Measurements from ENCODE around the gene CCDC89.
"Not testable (repeated sequence)": the region's sequence is repeated elsewhere in the genome, so short reads cannot be mapped to it uniquely, and the experiment has no call there.

CCDC89 gene

DNA sequence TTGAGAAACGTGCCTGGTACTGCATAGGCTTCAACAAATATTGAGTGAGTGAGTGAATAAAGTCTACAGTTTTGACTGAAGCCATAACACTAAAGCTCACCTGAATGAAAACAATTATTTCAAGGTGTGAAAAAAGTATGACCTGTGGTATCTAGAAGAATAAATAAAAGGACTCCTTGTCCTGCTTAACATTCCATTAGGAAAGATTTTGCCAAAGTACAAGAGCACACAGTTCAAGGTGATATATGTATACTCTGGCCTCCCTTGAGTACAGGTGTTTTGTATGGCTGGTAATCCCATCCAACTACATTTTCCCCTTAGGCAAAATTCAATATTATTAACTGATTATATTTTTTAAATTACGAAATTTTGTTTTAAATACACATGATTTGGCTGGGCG, 19.3 kb downstream of the CCDC89 start:
- no peaks in the 10 kb centered on the region for H3K9me3 ChIP-seq (ENCODE audit: control insufficient read depth, insufficient read depth, low read length)
- H3K4me3 ChIP-seq (ENCODE audit: low read length): no peak overlapping the region
- H3K27me3 ChIP-seq (ENCODE audit: control insufficient read depth, insufficient read depth, low read length): no peaks in the 10 kb centered on the region; the same call in 1 of the 2 replicates
- no peak for DNase-seq (ENCODE audit: low read depth, low spot score)
- H3K27ac ChIP-seq (ENCODE audit: low read length): no peak overlapping the region
- no CpG with 5 or more reads among the region's 3 CpGs for WGBS (ENCODE audit: insufficient coverage, insufficient read length)
- H3K4me1 ChIP-seq (ENCODE audit: control insufficient read depth, insufficient read depth, low read length): no peaks in the 10 kb centered on the region
- no peaks in the 10 kb centered on the region; the same call in 1 of the 2 replicates for H3K36me3 ChIP-seq (ENCODE audit: control insufficient read depth, insufficient read depth, low read length)

DNA sequence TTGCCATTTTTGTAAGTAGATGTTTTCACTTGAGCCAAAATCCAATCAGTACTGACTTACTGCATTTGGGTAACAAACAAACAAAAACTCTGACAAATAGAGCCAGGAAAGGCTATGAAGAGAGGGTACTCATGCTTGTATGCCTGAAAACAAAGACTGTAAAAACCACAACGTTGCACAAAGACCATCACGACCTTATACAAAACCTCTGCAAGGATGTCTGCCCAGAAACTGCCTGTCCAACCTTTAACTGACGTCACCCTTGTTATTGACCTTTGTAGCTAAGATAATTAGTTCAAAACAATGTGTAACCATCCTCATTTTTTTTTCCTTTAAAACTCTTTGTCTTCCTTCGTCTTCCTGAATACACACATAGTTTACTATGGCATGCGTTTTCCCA, 20.3 kb downstream of the CCDC89 start:
- Histone ChIP-seq H3K27me3 (ENCODE audit: control insufficient read depth, insufficient read depth, low read length) (no peaks in the 10 kb centered on the region), H3K27ac (ENCODE audit: low read length) (no peak overlapping the region), H3K4me3 (ENCODE audit: low read length) (no peak overlapping the region), H3K9me3 (ENCODE audit: control insufficient read depth, insufficient read depth, low read length) (no peaks in the 10 kb centered on the region), H3K4me1 (ENCODE audit: control insufficient read depth, insufficient read depth, low read length) (no peaks in the 10 kb centered on the region), H3K36me3 (ENCODE audit: control insufficient read depth, insufficient read depth, low read length) (no peaks in the 10 kb centered on the region; the same call in 1 of the 2 replicates)
- DNase-seq (ENCODE audit: low read depth, low spot score): no peak
- WGBS (ENCODE audit: insufficient coverage, insufficient read length): no CpG with 5 or more reads among the region's 5 CpGs

DNA sequence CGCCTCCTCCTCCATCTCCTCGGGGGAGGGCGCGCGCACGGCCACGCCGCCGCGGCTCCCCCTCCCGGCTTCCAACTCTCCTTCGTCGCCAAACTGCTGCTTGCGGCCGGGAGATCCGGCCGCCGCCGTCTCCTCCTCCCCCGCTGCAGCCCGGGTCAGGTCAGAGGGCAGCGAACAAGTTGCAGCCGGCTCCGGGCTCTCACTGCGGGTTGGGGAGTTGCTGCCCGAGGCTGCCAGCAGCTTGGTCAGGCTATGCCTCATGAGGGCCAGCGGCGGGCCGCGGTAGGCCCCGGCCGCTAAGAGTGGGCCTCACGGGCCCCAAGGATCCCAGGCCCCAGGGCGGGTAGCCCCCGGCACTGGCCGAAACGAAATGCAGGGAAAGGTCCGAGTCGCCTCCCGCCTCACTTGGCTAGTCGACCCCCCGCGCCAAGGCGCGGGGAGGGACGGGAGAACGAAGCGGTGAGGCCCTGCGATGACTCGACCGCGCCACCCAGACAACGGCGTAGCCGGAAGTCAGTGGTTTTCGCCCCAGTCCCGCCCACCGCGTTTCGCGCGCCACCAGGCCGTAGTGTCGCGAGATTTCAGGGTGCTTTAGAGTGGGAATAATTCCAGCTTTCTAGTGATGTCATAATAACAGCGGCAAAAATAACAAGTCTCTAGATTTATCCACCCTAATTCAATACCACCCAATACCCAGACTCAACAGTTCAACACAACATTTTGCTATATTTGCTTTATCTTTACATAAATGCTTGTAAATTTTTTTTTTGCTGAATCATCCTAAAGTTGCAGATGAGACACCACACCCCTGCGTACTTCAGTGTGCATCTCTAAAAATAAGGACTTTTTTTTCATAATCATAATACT, 21.1 kb downstream of the CCDC89 start, which contains the start of gene CREBZF:
Gene CREBZF (minus strand): TSS at position 515 of the 867 bp plus-strand sequence. CDS start 254 bp downstream, at position 261.
- Histone ChIP-seq H3K9me3 (ENCODE audit: control insufficient read depth, insufficient read depth, low read length) (no peaks in the 10 kb centered on the region), H3K27me3 (ENCODE audit: control insufficient read depth, insufficient read depth, low read length) (no peaks in the 10 kb centered on the region), H3K36me3 (ENCODE audit: control insufficient read depth, insufficient read depth, low read length) (no peaks in the 10 kb centered on the region; the same call in 1 of the 2 replicates), H3K27ac (ENCODE audit: low read length) (no peak within 1 kb of the TSS), H3K4me3 (ENCODE audit: low read length) (peak within 1 kb of the TSS; percentile 99), H3K4me1 (ENCODE audit: control insufficient read depth, insufficient read depth, low read length) (no peaks in the 10 kb centered on the region)
- whole genome bisulfite sequencing (ENCODE audit: insufficient coverage, insufficient read length): no CpG with 5 or more reads among the region's 67 CpGs
- peak; percentile 89 for DNase-seq (ENCODE audit: low read depth, low spot score)

DNA sequence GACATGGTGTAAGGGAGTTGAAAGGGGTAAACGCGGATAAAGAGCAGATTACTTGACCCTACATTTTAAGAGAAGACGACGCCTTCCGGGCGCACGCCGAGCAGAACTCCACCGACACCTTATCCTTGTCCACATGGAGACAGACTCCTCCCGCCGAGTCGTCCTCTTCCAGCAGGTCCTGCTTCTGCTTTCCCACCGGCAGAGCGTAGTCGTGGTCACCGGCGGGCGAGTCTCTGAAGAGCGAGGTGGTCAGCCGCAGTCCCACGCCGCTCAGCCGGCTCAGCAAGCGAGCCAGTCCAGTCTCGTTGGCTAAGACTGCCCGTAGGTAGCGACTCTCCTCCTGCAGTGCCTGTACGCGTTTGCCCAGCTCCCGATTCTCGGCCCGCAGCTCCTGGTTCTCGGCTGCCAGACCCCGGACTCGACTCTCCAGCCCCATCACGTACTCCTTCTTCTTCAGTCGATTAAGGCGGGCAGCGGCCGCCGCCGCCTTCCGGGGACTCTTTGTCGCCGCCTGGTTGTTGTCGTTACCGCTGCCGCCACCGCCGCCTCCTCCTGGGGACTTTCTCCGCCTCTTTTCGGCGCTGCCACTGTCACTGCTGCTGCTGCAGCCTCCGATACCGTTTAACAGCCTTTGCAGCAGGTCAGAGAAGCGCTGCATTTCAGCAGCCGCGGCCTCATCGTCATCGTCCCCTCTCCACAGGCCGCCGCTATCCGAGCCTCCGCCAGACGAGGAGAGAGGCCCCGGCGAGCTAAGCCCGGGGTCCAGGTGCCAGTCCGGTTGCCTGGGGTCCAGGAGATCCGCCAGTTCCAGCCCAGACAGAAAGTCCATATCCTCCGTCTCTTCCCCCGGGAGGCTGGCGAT, 22.0 kb downstream of the CCDC89 start:
- no CpG with 5 or more reads among the region's 73 CpGs for WGBS (ENCODE audit: insufficient coverage, insufficient read length)
- Histone ChIP-seq H3K36me3 (ENCODE audit: control insufficient read depth, insufficient read depth, low read length) (no peaks in the 10 kb centered on the region; the same call in 1 of the 2 replicates), H3K4me3 (ENCODE audit: low read length) (peak overlapping the region; percentile 99), H3K27ac (ENCODE audit: low read length) (no peak overlapping the region), H3K27me3 (ENCODE audit: control insufficient read depth, insufficient read depth, low read length) (no peaks in the 10 kb centered on the region), H3K9me3 (ENCODE audit: control insufficient read depth, insufficient read depth, low read length) (no peaks in the 10 kb centered on the region), H3K4me1 (ENCODE audit: control insufficient read depth, insufficient read depth, low read length) (no peaks in the 10 kb centered on the region)
- DNase-seq (ENCODE audit: low read depth, low spot score): no peak

DNA sequence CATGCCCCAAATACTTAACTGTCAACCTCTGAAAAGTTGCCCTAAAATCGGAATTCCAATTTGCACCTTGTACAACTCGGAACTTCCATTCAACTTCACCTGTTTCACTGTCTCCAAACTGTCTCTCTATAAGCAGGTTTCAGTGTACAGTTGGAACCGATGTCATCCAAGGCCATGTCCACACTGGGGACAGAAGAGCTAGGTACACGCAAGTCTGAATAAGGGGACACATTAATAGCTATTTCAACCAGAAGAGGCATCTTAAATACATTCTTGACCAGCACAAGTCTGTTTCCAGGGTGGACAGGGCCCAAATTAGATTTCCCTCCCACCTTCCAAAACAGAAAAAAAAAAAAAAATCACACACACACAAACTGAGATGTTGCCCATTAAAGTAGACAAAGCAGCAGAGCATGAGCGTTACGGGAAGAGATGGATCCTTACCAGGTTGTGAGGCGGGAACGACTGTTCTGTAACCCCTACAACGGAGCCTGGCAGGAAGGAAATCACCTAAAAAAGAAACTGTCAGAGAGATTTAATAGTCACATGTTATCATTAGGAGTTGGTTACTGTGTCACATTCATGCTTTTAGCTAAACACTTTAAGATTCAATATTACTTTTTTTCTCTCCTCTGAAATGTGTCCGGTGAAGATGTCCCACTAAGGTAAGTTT, 22.8 kb downstream of the CCDC89 start:
- H3K4me1 ChIP-seq (ENCODE audit: control insufficient read depth, insufficient read depth, low read length): no peaks in the 10 kb centered on the region
- no peaks in the 10 kb centered on the region for H3K27me3 ChIP-seq (ENCODE audit: control insufficient read depth, insufficient read depth, low read length)
- H3K27ac ChIP-seq (ENCODE audit: low read length): no peak overlapping the region
- H3K9me3 ChIP-seq (ENCODE audit: control insufficient read depth, insufficient read depth, low read length): no peaks in the 10 kb centered on the region
- WGBS (ENCODE audit: insufficient coverage, insufficient read length): no CpG with 5 or more reads among the region's 10 CpGs
- H3K4me3 ChIP-seq (ENCODE audit: low read length): peak overlapping the region; percentile 99
- H3K36me3 ChIP-seq (ENCODE audit: control insufficient read depth, insufficient read depth, low read length): no peaks in the 10 kb centered on the region; the same call in 1 of the 2 replicates
- DNase-seq (ENCODE audit: low read depth, low spot score): no peak

DNA sequence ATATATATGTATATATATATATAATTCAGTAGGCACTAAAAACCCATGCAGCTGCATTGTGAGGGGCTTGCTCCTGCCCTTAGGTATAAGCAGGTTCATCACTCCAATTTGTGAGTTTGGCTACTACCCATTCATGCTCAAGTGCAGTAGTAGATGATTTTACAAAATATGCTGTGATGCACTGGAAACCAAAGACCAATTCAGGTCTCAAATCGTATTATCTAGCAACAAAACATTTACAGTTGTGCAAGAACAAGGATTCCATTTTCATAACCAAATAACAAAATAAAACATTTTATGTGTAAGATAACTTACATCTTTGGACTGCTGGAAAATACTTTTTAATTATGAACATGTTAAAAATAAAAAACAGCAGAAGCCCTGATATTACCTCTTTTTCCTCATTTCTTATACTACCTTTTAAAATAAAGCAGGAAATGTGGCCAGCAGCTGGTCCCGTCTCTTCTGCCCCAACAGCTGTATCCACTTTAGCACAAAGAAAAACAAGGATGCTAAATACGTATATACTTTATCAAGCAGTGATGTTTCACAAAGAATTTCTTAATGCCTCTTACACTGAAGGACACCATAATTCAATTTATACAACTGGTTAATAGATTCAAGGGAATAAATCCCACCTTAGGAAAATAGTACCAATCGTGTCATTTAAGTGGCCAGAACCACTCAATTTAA, 23.9 kb downstream of the CCDC89 start:
- Histone ChIP-seq H3K27ac (ENCODE audit: low read length) (no peak overlapping the region), H3K36me3 (ENCODE audit: control insufficient read depth, insufficient read depth, low read length) (peaks cover 1% of the 10 kb centered on the region; the same call in 1 of the 2 replicates), H3K4me1 (ENCODE audit: control insufficient read depth, insufficient read depth, low read length) (no peaks in the 10 kb centered on the region), H3K4me3 (ENCODE audit: low read length) (no peak overlapping the region; the same call in 1 of the 2 replicates), H3K27me3 (ENCODE audit: control insufficient read depth, insufficient read depth, low read length) (no peaks in the 10 kb centered on the region), H3K9me3 (ENCODE audit: control insufficient read depth, insufficient read depth, low read length) (no peaks in the 10 kb centered on the region)
- no CpG with 5 or more reads among the region's 4 CpGs for WGBS (ENCODE audit: insufficient coverage, insufficient read length)
- DNase-seq (ENCODE audit: low read depth, low spot score): no peak

DNA sequence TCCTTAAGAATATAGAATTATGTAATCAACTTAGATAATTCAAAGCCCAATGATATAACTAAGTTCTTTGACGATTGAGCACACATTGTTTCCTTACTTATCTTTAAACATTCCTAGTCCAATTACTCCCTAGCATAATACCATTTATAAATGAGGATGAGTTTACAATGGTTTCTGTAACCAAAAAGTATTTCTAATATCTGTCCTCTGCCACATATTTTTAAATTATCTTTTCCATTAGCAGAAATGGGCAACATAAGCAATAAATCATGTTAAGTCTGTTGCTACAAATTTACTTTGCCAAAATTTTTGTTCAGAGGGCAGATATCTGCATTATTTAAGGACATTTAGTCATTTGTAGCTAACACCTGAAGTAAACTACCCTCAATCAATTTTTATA, 27.8 kb downstream of the CCDC89 start:
- WGBS (ENCODE audit: insufficient coverage, insufficient read length): no CpG with 5 or more reads among the region's 1 CpG
- Histone ChIP-seq H3K27ac (ENCODE audit: low read length) (no peak overlapping the region), H3K4me1 (ENCODE audit: control insufficient read depth, insufficient read depth, low read length) (no peaks in the 10 kb centered on the region), H3K9me3 (ENCODE audit: control insufficient read depth, insufficient read depth, low read length) (no peaks in the 10 kb centered on the region), H3K36me3 (ENCODE audit: control insufficient read depth, insufficient read depth, low read length) (peaks cover 4% of the 10 kb centered on the region; the same call in 1 of the 2 replicates), H3K27me3 (ENCODE audit: control insufficient read depth, insufficient read depth, low read length) (no peaks in the 10 kb centered on the region), H3K4me3 (ENCODE audit: low read length) (no peak overlapping the region)
- no peak for DNase-seq (ENCODE audit: low read depth, low spot score)

DNA sequence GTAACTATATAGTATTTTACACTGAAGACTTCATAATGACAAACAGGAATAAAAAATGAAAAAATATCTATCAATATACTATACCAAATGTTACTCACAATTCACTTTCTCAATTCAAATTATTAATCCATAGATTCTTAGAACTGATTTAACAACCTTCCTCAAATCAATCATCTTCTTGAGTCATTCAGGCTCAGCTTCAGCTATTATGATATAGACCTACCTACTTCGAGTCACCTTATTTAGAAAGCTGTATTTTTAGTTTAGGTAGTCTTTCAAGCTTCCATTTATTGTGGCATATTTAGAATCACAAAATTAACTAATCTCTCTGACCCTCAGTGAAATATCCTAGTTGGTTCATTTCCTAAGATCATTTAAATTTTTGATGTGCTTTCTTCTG, 29.2 kb downstream of the CCDC89 start:
- no CpG with 5 or more reads among the region's 1 CpG for WGBS (ENCODE audit: insufficient coverage, insufficient read length)
- peaks cover 4% of the 10 kb centered on the region; the same call in 1 of the 2 replicates for H3K36me3 ChIP-seq (ENCODE audit: control insufficient read depth, insufficient read depth, low read length)
- no peak overlapping the region for H3K4me3 ChIP-seq (ENCODE audit: low read length)
- no peaks in the 10 kb centered on the region for H3K4me1 ChIP-seq (ENCODE audit: control insufficient read depth, insufficient read depth, low read length)
- no peaks in the 10 kb centered on the region for H3K27me3 ChIP-seq (ENCODE audit: control insufficient read depth, insufficient read depth, low read length)
- no peak for DNase-seq (ENCODE audit: low read depth, low spot score)
- no peaks in the 10 kb centered on the region for H3K9me3 ChIP-seq (ENCODE audit: control insufficient read depth, insufficient read depth, low read length)
- H3K27ac ChIP-seq (ENCODE audit: low read length): no peak overlapping the region

DNA sequence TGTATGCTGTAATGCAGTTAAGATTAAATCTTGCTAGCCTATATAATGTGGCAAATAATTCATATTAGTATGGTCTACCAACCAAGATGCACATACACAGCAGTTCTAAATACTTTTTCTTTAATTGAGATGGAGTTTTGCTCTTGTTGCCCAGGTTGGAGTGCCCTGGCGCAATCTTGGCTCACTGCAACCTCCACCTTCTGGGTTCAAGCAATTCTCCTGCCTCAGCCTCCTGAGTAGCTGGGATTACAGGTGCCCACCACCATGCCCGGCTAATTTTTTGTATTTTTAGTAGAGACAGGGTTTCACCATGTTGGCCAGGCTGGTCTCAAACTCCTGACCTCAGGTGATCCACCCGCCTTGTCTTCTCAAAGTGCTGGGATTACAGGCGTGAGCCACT, 31.7 kb downstream of the CCDC89 start:
- not testable (repeated sequence) for H3K9me3 ChIP-seq (ENCODE audit: control insufficient read depth, insufficient read depth, low read length); H3K27ac ChIP-seq (ENCODE audit: low read length); H3K4me1 ChIP-seq (ENCODE audit: control insufficient read depth, insufficient read depth, low read length); DNase-seq (ENCODE audit: low read depth, low spot score); H3K36me3 ChIP-seq (ENCODE audit: control insufficient read depth, insufficient read depth, low read length); H3K4me3 ChIP-seq (ENCODE audit: low read length); H3K27me3 ChIP-seq (ENCODE audit: control insufficient read depth, insufficient read depth, low read length)
- no CpG with 5 or more reads among the region's 4 CpGs for WGBS (ENCODE audit: insufficient coverage, insufficient read length)
